Hepatocyte (in vitro differentiated cells): ENCODE measurements around the gene SLC34A1.
"Not testable (repeated sequence)": the region's sequence is repeated elsewhere in the genome, so short reads cannot be mapped to it uniquely, and the experiment has no call there.

Experiments
- EZH2 ChIP-seq: fragments of 200-600 bp; sonication (generic); IDR thresholded peaks from 2 replicates; pipeline ENCODE4 v1.6.1; 2016; ENCODE audit warnings: antibody characterized with exemption, mild to moderate bottlenecking, borderline replicate concordance
- EZH2phosphoT487 ChIP-seq: fragments of 200-600 bp; sonication (generic); IDR thresholded peaks from one replicate; pipeline ENCODE4 v1.6.1; 2018; ENCODE audit warnings: antibody characterized with exemption, mild to moderate bottlenecking, low read depth, moderate library complexity; ENCODE audit not compliant: unreplicated experiment, severe bottlenecking
- TF ChIP-seq, protein P1 (sequence below): fragments of 200-600 bp; sonication (generic); IDR thresholded peaks from 2 replicates; pipeline ENCODE4 v1.5.1; 2016; ENCODE audit warnings: antibody characterized with exemption, mild to moderate bottlenecking; ENCODE audit not compliant: poor library complexity

DNA sequence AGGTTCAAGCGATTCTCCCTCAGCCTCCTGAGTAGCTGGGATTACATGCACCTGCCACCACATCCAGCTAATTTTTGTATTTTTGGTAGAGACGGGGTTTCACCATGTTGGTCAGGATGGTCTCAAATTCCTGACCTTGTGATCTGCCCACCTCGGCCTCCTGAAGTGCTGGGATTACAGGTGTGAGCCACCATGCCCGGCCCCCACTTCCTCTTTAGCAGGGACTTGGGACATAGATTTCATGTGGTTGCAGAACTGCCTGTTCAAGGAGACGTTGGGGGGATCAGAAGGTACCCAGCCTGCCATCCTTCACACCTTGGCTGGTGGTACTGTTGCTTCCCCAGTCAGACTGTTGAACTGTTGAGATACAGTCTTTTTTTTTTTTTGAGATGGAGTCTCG lies 32.8 kb downstream of the SLC34A1 start:
- TF ChIP-seq, protein P1, sequence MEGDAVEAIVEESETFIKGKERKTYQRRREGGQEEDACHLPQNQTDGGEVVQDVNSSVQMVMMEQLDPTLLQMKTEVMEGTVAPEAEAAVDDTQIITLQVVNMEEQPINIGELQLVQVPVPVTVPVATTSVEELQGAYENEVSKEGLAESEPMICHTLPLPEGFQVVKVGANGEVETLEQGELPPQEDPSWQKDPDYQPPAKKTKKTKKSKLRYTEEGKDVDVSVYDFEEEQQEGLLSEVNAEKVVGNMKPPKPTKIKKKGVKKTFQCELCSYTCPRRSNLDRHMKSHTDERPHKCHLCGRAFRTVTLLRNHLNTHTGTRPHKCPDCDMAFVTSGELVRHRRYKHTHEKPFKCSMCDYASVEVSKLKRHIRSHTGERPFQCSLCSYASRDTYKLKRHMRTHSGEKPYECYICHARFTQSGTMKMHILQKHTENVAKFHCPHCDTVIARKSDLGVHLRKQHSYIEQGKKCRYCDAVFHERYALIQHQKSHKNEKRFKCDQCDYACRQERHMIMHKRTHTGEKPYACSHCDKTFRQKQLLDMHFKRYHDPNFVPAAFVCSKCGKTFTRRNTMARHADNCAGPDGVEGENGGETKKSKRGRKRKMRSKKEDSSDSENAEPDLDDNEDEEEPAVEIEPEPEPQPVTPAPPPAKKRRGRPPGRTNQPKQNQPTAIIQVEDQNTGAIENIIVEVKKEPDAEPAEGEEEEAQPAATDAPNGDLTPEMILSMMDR, result not testable (repeated sequence)
- not testable (repeated sequence) for TF ChIP-seq EZH2phosphoT487, EZH2
